GM12872 (cell line): ENCODE results near the gene SLC14A1.

ENCODE experiments used
- CTCF ChIP-seq: IDR thresholded peaks from 3 replicates; pipeline ENCODE4 v1.5.1; 2011; ENCODE audit warnings: low read depth, mild to moderate bottlenecking, low read length, moderate library complexity; ENCODE audit not compliant: insufficient read depth

SLC14A1 gene

DNA sequence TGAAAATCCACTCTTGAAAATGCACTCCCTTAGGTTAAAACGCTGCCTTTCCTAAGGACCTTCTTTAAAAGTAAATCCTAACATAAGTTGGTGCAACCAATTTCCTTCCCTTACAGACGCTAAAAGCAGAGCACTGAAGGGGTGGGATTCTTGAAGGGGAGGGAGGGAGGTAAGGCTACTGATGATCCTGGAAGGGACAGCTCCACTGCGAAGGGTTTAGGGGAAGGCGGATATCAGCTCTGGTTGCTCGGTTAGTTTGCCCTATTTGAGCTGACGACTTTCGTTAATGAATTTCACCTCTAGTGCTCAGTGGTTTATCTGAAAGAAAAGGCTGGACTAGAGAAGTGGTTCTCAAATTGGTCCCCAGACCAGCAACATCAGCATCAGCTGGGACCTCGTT lies 51.8 kb downstream of the SLC14A1 start:
- no peak for TF ChIP-seq CTCF

DNA sequence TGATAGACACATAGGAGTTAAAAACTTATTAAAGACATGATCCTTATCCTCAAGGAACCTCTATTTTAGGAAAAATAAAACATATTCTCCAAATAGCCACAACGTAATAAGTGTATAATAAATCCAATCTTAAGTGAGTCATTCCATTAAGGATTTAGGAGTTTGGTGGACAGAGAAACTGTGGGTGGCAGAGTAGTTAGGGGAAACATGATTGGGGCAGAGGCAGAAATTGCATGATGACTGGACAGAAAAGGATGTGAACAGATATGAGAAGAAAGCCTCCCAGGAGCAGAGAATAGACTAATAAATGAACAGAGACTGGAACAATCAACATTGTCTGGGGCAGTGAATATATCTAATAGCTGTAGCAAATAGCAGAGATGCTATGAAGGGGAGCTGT lies 53.4 kb downstream of the SLC14A1 start:
- no peak for TF ChIP-seq CTCF

- no peak for TF ChIP-seq CTCF
These were observed 56.6 kb downstream of the SLC14A1 start for GRCh38 chr18:45780568-45780967.

- no peak for TF ChIP-seq CTCF
These were observed 58.7 kb downstream of the SLC14A1 start for GRCh38 chr18:45782662-45783061.

- no peak for TF ChIP-seq CTCF
These were observed 59.4 kb downstream of the SLC14A1 start for GRCh38 chr18:45783097-45784075.

DNA sequence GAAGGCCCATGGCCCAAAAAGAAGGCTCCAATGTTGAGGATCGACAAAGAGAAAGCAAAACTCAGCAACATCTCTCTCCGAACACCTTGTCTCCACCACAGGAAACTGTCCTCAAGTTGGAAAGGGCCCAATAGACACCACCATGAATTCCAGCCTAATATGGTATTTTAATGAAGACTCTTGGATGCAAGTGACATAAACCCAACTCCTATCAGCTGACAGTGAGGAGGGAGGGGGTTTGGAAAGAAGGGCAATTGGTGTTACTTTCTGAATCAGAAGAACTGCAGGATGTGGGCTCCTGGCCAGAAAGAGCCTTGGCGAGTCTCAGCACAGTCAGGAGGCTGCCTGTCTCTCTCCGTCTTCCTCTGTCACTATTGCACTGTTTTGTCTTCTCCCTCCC lies 61.2 kb downstream of the SLC14A1 start:
- TF ChIP-seq CTCF: no peak

DNA sequence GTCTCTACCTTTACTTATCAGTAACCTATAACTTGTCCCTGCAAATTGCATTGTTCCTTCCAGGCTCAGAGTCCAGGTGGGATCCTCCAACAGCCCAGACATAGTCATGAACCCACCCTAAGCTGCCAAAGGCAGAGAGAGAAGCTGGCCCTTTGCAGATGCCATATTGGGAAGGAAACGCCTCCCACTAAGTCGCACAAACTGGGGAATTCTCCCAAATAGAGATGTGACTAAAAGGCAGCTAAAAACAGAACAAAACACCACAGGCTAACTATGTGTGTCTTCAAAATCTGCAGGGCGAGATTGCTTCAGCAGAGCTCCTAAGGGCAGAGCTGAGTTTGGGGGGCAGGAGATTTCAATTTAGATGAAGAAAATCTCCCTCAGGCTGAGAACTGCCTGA lies 63.0 kb downstream of the SLC14A1 start:
- no peak for TF ChIP-seq CTCF
